NCI-H1092 (cell line): Measurements from ENCODE around the gene POLR3B.
"Not testable (repeated sequence)": the region's sequence is repeated elsewhere in the genome, so short reads cannot be mapped to it uniquely, and the experiment has no call there.

Experiments
- DNase-seq: peaks from one replicate; lab custom pipeline; 2025; lab: John Stamatoyannopoulos, UW

POLR3B gene

DNA sequence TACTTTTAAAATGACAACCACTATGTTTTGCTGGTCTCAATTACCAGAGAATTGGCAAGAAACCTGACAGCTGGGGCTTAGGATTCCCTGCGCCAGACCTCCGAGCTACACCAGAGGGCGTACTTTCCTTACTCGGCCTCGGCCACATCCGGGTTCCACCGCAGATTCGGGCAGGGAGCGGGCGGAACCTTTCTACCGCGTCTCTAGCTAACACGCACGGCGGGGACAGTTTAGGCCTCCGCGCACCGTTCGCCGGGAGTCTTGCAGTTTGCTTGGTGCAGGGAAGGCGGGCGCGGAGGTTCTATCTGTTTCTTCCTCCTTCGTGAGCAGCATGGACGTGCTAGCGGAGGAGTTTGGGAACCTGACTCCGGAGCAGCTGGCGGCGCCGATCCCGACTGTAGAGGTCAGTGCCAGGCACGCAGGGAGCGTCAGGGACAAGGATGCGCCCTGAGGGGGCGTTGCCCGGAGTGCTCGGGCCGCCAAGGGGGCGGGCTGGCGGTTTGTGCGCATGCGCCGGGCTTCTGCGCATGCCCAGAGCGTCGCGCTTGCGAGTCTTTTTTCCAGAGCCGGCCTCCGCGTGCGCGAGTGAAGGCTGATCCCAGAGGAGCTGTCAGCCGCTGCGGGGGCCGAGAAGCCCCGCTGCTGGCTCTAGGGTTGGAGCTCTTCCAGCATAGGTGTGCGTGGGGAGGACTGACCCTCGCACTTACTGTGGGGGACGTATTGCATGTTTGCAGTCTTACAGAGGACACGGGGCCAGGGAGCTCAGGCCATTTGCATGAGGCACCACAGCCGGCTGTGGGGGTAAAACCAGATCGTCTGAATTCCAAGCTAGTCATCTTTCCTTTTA is at the start of gene POLR3B:
TSS of gene POLR3B (plus strand) at position 200 of the 847 bp plus-strand sequence. CDS start at position 332, 132 bp downstream.
- DNase-seq = peak; percentile 88

DNA sequence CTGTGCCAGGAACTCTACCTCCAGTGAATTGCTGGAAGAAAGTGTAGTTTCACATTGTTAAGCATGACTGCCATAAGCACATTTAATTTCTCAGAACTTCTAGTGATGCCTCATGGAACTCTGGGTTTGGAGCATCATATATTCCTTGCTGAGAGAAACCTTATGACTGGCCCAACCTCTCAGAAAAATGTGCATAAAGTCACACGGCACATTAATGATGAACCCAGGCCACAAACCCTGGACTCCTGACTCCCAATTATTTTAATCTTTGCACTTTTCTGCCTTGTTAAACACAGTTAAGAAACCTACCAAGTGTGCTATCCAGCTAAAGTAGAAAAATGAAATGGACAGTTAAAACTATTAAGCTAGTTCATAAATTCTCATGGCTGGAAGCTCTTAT is 49.4 kb upstream of the POLR3B start:
- DNase-seq = no peak

DNA sequence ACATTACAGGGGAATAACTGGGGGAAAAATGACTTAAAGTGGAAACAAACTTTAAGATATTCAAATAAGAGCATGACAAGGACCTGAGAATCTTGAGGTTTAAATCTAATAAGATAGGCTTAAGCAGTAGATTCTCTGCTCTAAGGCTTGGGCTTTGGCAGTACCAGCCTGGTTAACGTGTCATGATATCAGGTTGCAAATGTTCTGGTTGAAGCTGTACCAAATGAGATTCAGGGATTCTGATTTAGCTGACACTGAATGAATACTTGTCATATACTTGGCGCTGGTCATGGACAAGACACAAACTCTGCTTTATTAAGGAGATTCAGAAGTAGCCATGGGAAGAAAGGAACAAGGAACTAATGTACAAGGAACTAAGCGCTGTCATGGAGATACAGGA is 48.9 kb upstream of the POLR3B start:
- DNase-seq = no peak

DNA sequence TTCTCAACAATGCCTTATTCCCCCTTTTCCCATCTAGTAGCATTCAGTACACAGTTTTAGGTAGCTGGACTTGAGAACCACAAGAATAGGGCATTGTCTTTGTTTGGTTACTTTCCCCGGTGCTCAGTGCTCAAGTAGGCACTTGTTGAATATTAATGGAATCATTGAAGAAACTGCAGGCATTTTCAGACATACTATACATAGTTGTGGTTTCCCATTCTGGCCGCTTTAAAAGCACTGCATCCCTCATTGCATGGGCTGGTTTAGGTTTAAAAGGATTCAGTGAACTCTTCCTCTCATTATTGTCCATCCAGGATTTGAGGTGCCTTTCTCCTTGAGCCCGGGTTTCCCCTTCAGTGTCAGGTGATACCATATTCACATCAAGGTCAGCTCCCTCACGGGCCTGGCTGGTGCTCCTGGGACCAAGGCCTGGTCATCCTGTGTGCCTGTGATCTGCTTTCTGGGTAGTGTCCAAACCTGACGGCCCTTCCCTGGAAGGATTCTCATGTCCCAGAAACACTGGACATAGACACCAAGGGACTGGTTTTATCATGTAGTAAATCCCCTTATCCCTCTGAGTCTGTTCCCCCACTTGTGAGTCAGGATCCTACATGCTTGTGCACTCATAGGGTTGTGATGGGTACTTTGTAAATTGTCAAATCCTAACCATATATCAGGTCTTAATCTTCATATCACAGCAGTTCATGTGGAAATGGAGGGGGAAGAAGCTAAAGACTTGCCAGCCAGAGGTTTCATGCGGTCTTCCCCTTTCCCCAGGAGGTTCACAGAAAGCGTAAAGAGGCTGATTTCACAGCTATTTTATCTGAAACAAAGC is 47.7 kb upstream of the POLR3B start:
- no peak for DNase-seq

DNA sequence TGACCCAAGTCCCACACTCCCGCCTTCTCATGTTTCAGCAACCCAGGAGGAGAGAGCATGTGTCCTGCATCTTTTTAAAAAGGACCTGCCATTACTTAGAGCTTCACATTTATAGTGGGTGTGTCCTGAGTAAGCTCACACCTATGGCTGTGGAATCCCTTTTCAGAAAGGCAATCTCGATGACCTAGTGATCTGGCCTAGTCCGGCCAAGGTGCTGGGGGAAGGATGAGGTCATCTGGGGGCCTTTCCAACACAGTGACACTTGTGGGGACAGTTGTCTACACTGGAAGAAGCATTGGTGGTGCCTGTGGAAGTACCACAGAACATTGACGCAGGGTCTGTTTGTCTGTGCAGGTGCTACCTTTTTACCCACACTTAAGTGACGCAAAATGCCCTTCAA is 46.9 kb upstream of the POLR3B start:
- DNase-seq = no peak

DNA sequence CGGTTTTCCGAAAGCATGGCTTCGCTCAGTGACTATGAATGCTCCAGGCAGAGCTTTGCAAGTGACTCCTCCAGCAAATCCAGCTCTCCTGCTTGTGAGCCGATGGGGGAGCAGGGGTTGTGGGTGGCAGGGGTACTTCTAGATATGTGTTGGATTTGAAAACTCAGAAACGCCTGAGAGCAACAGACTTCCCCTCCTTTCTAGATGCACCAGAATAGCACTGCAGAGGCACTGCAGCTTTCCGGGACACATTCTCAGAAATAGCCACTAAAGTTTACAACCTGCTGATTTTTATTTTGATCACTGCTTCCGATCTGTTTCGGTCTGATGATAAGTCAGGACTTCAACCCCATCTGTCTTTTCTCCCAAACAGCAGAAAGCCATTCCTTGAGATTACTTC is 46.4 kb upstream of the POLR3B start:
- DNase-seq = no peak

DNA sequence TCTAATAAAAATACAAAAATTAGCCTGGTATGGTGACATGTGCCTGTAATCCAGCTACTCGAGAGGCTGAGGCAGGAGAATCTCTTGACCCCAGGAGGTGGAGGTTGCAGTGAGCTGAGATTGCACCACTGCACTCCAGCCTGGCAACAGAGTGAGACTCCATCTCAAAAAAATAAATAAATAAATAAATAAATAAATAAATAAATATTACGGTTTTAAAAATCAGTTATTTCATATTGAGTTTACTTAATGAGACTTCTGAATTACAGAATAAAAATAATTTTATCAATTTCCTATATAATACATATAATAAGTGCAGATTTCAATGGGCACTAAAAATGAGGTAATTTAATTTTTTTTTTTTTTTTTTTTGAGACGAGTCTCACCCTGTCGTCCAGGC is 44.1 kb upstream of the POLR3B start:
- DNase-seq = not testable (repeated sequence)

DNA sequence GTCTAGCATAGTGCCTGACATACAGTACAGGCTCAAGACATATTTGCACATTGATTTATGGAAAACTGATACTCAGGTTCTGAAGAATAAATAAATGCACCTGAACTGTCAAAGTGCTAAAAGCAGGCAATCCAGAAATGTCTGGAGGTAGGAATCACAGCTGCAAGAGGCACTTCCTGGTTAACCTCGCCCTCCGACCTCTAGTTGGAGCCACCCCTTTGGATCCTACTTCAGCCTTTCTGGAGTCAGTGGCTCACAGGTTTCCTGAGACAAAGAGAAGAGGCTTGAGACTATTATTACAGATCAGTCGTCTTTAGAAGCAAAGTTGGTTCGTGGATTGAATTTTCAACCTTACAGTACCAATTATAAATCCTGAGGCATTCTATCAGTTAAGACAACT is 42.0 kb upstream of the POLR3B start:
- no peak for DNase-seq

DNA sequence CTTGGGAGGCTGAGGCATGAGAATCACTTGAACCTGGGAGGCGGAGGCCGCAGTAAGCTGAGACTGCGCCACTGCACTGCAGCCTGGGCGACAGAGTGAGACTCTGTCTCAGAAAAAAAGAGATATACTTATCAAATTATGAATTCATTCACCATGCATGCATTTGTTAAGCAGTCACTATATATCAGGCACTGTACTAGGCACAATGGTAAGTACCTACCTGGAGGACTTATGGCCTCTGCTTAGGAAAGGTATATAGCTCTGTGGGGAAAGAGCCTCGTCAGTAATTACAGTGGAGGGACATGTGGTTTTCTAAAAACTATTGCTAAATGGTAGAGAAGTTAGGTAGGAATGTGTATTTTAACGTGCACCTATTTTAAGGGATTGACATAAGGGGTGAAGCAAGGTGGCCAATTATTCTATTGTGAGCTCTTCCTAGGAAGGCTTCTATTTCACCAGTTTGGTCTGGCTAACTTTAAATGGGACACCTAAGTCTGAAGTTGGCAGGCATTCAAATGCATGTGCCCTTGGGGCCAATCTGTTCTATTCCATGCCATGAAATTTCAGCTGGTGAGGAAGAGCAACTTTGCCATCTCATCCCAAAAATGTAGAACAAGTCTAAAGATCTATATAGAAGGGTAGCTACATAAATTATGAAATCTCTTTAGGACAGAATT is 40.0 kb upstream of the POLR3B start:
- DNase-seq = no peak

DNA sequence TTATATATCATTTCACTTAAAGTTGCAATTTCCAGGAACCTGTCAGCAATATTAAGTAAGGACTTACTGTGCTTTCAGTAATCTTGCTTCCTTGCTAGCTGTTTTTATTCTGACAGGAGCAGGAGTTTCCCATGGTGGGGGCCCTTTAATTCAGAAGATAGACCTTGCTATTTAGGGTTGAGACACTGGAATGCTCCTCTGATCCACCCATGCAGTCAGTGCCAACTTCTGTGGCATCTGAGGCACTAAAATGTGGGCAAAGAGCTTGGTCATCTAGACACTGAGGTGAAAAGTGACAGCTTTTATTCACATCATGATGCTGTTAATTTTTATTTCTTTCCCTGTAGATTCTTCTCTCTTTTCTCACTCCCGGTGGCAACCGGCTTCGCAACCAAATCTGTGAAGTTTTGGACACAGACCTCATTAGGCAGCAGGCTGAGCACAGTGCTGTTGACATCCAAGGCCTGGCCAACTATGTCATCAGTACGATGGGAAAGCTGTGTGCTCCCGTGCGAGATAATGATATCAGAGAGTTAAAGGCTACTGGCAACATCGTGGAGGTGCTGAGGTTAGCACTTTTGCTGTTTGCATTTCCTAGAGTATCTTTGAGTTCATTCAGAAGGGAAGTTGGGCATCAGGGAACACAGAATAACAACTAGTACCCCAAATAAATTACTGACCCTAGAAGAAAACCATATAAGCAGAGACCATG is 36.3 kb upstream of the POLR3B start:
- no peak for DNase-seq

DNA sequence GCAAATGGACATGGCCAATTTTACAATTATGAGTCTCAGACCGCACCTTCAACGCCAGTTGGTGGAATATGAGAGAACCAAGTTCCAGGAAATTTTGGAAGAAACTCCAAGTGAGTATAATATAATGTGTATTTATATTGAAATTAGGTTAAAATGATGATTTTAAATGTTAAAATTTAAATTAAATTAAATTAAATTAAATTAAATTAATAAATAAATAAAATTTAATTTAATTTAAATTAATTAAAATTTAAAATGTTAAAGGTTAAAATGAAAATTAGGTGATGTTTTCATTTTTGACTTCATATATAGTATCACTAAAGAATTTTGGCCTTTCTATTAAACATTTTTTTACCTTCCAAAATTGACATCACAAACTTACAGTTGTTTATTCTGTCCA is 34.0 kb upstream of the POLR3B start:
- DNase-seq = no peak

DNA sequence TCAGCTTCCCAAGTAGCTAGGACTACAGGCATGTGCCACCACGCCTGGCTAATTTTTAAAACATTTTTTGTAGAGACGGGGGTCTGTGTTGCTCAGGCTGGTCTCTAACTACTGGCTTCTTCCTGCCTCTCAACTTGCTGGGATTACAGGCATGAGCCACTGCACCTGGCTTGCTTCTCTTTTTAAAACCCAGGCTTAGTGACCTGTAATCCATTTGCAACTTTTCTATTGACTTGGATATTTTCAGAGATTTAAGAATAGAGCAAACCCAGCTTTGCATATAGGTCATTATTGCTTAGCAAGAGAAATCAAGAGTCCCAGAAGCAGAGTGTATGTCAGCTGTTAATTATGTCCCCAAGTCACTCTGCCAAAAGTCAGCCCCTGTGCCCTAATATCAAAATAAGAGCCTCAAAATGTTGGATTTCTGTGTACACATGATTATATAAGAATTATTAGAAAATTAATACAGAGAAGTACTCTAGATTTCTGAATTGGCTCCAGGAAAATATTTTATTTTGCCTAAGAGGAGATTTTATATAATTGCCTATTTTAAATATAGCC is 30.2 kb upstream of the POLR3B start:
- DNase-seq = no peak

DNA sequence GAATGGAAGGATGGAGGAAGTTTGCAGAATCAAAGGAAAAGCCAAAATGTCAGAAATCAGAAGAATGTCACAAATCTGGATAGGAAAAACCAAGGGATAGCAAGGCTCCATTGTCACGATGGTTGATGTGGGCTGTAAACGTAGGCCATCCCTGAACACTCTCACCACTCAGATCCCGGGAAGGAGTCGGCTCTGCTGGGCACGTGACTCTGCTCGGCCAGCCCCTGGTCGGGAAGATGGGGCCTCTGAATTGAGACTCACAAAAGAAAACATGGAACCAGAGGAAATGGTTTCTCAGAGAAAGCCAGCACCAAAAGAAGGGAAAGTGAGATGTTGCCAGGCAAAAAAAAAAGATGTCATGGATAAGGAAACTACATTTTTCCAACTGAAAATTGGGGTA is 28.8 kb upstream of the POLR3B start:
- DNase-seq = no peak

DNA sequence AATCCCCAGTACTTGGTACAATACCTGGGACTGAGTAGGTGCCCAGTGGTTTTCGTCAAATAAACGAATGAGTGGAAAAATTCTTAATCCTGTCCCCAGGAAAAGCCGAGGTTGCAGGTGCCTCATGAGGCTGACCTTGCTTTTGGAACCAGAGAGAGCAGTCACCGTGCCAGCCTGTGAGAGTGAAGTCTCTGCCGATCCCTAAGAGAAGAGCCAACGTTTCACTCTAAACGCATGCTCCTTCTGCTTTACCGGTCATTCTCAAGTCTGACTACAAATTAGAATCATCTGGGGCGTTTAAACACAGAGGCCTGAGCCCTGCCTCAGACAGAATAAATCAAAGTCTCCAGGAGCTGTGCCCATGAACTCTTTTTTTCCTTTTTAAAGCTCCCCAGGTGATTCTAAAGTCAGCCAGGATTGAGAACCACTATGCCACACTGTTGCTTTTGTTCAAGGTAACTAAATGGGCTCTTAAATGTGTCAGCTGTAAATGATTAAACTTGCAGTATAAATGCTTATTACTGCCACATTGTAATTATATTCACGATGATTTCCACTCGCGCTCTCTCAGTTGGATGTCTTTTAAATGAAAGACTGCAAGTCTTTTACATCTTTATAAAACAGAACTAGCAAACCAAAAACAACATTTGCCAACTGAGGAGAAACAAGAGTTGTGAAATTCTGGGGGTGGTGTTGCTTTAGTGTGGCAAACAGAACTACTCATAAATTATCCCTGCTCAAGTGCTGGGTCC is 28.1 kb upstream of the POLR3B start:
- no peak for DNase-seq

DNA sequence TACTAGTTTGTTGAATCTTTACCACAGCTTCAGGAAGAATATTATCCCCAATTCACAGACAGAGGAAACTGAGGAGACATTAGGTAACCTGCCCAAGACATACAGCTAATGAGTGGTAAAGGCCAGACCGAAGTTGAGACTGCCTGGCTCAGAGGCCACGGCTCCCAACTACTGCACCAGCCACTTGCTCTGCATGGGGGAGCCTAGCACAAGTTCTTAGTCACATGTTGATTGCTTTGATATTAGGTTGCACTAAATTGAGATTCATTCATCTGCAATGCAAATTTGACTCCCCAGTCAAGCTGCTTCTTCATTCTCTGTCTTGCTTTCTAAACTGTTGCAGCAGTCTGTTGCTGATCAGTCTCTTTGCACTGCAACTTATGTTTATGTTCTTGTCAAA is 25.9 kb upstream of the POLR3B start:
- DNase-seq = no peak

DNA sequence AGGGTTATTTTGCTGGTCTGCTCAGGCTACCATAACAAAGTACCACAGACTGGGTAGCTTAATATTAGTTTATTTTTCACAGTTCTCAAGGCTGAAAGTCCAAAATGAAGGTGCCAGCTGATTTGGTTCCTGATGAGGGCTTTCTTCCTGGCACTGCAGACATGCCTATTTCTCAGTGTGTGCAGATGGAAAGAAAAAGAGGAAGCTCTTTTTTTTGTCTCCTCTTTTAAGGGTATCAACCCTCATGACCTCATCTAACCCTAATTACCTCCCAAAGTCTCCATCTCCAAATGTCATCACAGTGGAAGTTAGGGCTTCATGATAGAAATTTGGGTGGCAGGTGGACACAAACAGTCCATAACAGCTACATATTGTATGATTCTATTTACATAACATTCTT is 25.0 kb upstream of the POLR3B start:
- no peak for DNase-seq

DNA sequence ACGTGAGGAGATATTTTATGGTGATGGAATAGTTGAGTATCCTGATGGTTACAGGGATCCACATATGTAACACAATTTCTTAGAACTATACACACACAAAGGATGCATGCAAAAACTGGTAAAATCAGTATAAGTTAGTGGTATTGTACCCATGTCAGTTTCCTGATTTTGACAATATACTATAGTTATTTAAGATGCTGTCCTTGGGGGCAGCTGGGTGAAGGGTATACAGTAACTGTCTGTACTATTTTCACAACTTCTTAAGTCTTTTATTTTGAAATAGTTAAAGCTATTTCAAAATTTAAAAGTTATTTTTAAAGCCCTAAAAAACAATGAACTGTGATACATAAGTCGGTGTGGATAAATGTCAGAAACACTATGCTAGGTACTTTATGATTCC is 24.5 kb upstream of the POLR3B start:
- no peak for DNase-seq

DNA sequence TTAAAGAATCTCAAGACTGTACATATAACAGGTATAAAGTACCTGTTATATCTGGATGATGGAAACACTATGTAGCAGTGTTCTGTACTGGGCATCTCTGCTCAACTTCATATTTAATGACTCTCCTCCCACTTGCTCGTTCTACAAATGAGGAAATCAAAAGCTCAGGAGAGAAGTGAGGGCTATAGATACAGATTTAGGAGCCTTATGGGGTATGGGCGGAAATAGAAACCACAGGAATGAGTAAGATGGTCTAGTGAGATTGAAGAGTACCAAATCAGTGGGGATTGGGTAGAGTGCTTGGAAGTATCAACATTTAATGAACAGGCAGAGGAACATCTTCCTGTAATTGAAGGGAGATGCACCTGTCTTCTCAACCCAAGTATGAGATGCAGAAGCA is 23.8 kb upstream of the POLR3B start:
- DNase-seq = no peak

DNA sequence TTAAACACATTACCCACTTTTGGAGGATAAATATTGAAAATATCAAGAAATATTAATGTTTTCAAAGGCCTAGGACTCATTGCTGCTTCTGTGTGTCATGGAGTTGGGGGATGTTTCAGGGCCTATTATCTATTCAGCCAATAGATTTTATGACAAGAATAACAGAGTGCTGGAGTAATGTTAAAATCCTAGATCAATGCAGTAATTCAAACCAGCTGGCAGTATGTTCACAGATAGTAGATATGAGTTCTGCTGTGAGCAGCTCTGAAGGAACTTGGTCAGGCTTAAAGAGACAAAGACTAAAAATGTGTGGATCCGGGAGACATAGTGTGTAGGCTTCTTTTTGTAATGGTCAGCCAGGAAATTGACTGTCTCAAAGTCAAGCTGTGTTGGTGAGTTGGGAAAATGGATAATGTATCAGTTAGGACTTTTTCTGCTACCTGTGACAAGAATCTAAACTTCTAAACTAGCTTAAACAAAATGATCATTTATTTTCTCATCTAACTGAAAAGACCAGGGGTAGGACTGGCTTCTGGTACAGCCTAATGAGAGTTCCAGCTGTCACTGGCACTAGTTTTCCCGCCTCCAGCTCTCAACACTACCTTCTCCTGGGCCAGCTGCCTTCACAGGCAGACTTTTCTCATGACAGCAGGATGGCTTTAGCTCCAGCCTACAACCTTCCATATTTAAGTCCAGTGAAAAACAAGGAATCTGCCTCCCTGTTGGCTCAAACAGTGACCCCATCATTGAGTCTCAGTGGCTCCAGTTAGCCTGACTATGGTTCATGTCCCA is 16.3 kb upstream of the POLR3B start:
- no peak for DNase-seq
